ENCODE results near the gene UBXN6. TPM values are rescaled to one million over a fixed set of nuclear protein-coding genes. Genes with fewer than 3 reads are reported as not detected.

Gene UBXN6
- total RNA-seq, 2 donors from 2014 or later = 82.7 to 199 TPM

DNA sequence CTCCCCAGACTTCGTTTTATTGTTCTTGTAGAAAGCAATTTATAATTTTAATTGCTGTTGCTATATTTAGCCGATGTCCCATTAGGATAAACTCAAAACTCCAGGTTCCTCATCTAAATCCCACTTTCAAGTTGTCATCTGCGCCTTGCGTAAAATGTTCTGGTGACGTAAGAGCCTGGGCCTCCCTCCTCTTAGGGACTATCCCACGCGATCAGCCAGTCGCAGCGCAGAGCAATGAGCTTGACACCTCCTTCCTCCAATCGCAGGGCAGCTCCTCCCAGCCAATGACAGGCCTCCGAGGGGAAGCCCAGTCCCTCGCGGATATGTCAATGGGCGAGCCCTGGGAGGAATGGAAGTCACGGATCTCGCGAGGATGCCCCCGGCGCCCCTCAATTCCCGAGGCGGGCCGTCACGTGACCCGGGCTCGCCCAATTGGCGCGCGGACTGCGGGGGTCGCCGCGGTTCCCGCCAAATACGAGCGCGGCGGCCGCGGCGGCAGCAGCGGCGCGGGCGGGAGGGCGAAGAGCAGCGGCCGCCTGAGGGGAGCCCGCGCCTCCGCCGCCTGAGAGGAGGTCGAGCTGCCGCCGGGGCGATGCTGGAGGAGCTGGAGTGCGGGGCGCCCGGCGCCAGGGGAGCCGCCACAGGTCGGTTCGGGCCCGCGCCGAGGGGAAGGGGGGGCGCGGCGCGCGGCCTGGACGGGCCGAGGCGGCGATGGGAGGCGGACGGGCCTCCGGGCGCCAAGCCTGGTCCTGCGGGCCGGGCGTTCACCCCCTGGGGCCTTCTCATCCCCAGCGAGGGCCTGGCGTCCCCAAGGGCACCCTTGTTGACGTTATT lies 55.2 kb downstream of the UBXN6 start, which contains the start of gene CHAF1A:
Gene CHAF1A (plus strand): TSS at position 470 of the 834 bp plus-strand sequence. CDS start 123 bp downstream, at position 593.
- Histone ChIP-seq H3K9me3 (no peaks in the 10 kb centered on the region), H3K4me3 (peak within 1 kb of the TSS; percentile 72 to 96), H3K27me3 (replicated peaks; ENCODE audit: insufficient read depth) (no peaks in the 10 kb centered on the region), H3K36me3 (no peaks in the 10 kb centered on the region), H3K27ac (peak within 1 kb of the TSS; percentile 97), H3K4me1 (replicated peaks) (peaks cover 22% of the 10 kb centered on the region)
- TF ChIP-seq POLR2AphosphoS5 (IDR thresholded peaks at IDR 0.05) (peak; percentile 99), POLR2A (IDR thresholded peaks at IDR 0.05) (peak; percentile 78)
- TF ChIP-seq, protein P1, sequence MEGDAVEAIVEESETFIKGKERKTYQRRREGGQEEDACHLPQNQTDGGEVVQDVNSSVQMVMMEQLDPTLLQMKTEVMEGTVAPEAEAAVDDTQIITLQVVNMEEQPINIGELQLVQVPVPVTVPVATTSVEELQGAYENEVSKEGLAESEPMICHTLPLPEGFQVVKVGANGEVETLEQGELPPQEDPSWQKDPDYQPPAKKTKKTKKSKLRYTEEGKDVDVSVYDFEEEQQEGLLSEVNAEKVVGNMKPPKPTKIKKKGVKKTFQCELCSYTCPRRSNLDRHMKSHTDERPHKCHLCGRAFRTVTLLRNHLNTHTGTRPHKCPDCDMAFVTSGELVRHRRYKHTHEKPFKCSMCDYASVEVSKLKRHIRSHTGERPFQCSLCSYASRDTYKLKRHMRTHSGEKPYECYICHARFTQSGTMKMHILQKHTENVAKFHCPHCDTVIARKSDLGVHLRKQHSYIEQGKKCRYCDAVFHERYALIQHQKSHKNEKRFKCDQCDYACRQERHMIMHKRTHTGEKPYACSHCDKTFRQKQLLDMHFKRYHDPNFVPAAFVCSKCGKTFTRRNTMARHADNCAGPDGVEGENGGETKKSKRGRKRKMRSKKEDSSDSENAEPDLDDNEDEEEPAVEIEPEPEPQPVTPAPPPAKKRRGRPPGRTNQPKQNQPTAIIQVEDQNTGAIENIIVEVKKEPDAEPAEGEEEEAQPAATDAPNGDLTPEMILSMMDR (IDR thresholded peaks at IDR 0.05) = peak in 3 of 4 experiments; percentile 12 to 28 (median 20)
- peak; percentile 100 for DNase-seq (ENCODE audit: low spot score)
- intact Hi-C loops (cut with DNase I) = loop anchor here (5.0 to 10.0 kb wide), 3 partner anchors 55 to 138 kb away; partner anchors contain the start of genes MPND and UBXN6
- WGBS = under 1% methylated on average over 55 of the region's 84 CpGs

DNA sequence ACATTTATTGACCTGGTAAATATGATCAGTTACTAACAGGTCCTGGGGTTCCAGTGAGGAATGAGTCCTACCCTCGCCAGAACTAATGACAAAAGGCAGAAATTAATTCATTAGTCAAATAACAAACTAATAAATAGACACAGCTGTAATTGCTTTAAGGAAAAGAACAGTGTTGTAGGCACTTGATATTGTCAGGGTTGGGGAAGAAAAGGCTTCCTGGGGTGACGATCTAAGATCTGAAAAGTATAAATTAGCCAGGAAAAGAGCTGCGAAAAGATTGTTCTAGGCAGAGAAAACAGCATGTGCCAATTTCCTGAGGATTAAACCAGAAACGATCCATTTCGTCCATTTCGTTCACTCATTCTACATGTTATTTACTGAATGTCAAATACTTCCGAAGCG lies 55.8 kb downstream of the UBXN6 start:
- H3K4me3 ChIP-seq = peak overlapping the region; percentile 72 to 96
- peaks cover 22% of the 10 kb centered on the region for H3K4me1 ChIP-seq (replicated peaks)
- WGBS = 2% methylated on average over 8 of the region's 8 CpGs
- intact Hi-C loops (cut with DNase I) = loop anchor here (5.0 to 10.0 kb wide), 3 partner anchors 56 to 137 kb away; partner anchors contain the start of genes MPND and UBXN6
- no peak for DNase-seq (ENCODE audit: low spot score)
- TF ChIP-seq, protein P1 (IDR thresholded peaks at IDR 0.05) = no peak
- TF ChIP-seq POLR2AphosphoS5 (IDR thresholded peaks at IDR 0.05) (no peak), POLR2A (IDR thresholded peaks at IDR 0.05) (no peak)
- H3K36me3 ChIP-seq = no peaks in the 10 kb centered on the region
- no peaks in the 10 kb centered on the region for H3K9me3 ChIP-seq
- peak overlapping the region; percentile 97 for H3K27ac ChIP-seq
- H3K27me3 ChIP-seq (replicated peaks; ENCODE audit: insufficient read depth) = no peaks in the 10 kb centered on the region

DNA sequence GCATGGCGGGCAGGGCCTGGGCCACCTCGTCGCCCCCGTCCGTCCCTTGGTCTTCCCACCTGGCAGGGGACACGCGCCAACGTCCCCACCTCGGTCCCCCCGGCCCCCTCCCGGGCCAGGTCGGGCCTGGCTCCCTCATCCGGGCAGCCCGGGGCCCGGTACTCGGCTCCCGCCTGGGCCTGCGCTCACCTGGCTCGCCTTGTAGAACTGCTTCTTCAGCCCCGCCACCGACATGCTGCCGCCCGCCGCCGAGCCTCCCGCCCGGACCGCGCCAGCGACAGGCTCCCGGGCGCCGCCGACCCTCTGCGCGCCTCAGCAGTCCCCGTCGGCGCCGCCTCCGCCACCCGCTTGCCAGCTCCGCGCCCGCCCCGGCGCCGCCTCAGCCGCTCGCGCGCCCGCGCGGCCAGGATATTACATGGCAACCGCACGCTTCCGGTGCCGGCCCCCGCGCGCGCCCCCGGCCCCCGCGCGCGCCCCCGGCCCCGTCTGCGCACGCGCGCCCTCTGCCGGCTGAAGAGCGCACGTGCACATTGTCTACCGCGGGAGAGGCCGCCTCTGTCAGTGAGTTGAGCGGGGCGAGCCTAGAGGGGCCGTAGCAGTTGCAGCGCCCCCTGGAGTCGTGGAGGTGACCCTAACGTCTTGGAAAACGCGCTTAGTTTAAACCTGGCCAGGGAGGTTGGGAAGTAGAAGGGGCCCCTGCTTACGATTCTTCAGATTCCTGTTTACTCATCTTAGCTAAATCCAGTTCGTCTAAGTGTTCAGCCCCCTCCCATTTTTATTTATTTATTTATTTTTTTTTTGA lies 57.3 kb downstream of the UBXN6 start, which contains the start of gene SH3GL1:
Gene SH3GL1 (minus strand): TSS at position 413 of the 802 bp plus-strand sequence. CDS start 179 bp downstream, at position 234.
- peak within 1 kb of the TSS; percentile 97 to 98 for H3K27ac ChIP-seq
- WGBS = 1% methylated on average over 89 of the region's 90 CpGs
- H3K27me3 ChIP-seq (replicated peaks; ENCODE audit: insufficient read depth) = no peaks in the 10 kb centered on the region
- peak; percentile 49 for TF ChIP-seq POLR2A (IDR thresholded peaks at IDR 0.05)
- TF ChIP-seq, protein P1 (IDR thresholded peaks at IDR 0.05) = peak; percentile 98 to 100 (median 98)
- TF ChIP-seq POLR2AphosphoS5 (IDR thresholded peaks at IDR 0.05) = peak; percentile 95
- intact Hi-C loops (cut with DNase I) = loop anchor here (5.0 to 10.0 kb wide), 3 partner anchors 57 to 136 kb away; partner anchors contain the start of genes MPND and UBXN6
- peaks cover 22% of the 10 kb centered on the region for H3K4me1 ChIP-seq (replicated peaks)
- H3K36me3 ChIP-seq = no peaks in the 10 kb centered on the region
- peak within 1 kb of the TSS; percentile 94 to 95 for H3K4me3 ChIP-seq
- no peaks in the 10 kb centered on the region for H3K9me3 ChIP-seq
- peak; percentile 92 for DNase-seq (ENCODE audit: low spot score)

DNA sequence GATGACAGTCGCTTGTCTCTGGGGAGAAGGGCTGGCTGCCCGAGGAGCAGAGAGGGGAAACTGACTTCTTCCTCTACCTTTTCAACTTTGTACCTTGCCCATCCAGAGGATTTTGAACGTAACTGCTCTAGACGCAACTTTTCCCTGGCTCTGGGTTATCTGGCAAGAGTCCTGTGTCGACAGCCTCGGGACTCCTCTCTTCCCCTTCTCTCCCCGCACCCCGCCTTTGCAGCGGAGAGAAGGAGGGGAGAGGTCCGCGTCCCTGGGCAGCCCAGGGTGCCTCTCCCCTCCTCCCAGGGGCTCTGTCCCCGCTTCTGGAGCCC lies 57.8 kb downstream of the UBXN6 start:
- no peaks in the 10 kb centered on the region for H3K36me3 ChIP-seq
- H3K27ac ChIP-seq = peak overlapping the region; percentile 96 to 98
- H3K4me1 ChIP-seq (replicated peaks) = peaks cover 22% of the 10 kb centered on the region
- TF ChIP-seq POLR2A (IDR thresholded peaks at IDR 0.05) = no peak
- no peak for TF ChIP-seq POLR2AphosphoS5 (IDR thresholded peaks at IDR 0.05)
- TF ChIP-seq, protein P1 (IDR thresholded peaks at IDR 0.05) = no peak
- intact Hi-C loops (cut with DNase I) = loop anchor here (5.0 to 10.0 kb wide), 3 partner anchors 57 to 135 kb away; partner anchors contain the start of genes MPND and UBXN6
- no peak for DNase-seq (ENCODE audit: low spot score)
- no peaks in the 10 kb centered on the region for H3K9me3 ChIP-seq
- peak overlapping the region; percentile 94 to 95 for H3K4me3 ChIP-seq
- H3K27me3 ChIP-seq (replicated peaks; ENCODE audit: insufficient read depth) = no peaks in the 10 kb centered on the region
- under 1% methylated on average over 12 of the region's 12 CpGs for WGBS

All from prostate gland (tissue), 2 donors.